Measurements from ENCODE around the gene PITPNM3. TPM values are rescaled to one million over a fixed set of nuclear protein-coding genes. Genes with fewer than 3 reads are reported as not detected.

PITPNM3 gene
- total and polyA plus RNA-seq, 2 of the 8 experiments (the other 6 are each of a cell fraction or from before 2014, with no cell fraction given) = 1.7 to 3.1 TPM

DNA sequence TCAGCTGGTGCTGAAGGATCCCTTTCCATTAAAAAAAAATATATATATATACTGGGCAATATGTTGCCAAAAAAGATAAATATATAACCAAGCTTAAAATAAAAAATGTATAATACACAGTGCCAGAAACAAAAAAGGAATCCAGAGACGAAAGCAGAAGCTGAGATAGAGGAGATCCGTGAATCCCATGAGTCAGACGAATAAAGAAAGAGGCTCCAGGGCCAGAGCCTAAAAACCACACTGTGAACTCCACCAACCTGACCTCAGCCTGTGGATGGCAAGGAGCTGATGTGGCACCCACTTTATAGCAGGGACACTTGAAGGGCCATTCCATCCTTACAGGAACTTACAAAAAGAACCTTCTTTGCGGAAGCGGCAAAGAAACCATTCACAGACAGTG lies 34.8 kb downstream of the PITPNM3 start (continued):
- TF ChIP-seq, protein P1, sequence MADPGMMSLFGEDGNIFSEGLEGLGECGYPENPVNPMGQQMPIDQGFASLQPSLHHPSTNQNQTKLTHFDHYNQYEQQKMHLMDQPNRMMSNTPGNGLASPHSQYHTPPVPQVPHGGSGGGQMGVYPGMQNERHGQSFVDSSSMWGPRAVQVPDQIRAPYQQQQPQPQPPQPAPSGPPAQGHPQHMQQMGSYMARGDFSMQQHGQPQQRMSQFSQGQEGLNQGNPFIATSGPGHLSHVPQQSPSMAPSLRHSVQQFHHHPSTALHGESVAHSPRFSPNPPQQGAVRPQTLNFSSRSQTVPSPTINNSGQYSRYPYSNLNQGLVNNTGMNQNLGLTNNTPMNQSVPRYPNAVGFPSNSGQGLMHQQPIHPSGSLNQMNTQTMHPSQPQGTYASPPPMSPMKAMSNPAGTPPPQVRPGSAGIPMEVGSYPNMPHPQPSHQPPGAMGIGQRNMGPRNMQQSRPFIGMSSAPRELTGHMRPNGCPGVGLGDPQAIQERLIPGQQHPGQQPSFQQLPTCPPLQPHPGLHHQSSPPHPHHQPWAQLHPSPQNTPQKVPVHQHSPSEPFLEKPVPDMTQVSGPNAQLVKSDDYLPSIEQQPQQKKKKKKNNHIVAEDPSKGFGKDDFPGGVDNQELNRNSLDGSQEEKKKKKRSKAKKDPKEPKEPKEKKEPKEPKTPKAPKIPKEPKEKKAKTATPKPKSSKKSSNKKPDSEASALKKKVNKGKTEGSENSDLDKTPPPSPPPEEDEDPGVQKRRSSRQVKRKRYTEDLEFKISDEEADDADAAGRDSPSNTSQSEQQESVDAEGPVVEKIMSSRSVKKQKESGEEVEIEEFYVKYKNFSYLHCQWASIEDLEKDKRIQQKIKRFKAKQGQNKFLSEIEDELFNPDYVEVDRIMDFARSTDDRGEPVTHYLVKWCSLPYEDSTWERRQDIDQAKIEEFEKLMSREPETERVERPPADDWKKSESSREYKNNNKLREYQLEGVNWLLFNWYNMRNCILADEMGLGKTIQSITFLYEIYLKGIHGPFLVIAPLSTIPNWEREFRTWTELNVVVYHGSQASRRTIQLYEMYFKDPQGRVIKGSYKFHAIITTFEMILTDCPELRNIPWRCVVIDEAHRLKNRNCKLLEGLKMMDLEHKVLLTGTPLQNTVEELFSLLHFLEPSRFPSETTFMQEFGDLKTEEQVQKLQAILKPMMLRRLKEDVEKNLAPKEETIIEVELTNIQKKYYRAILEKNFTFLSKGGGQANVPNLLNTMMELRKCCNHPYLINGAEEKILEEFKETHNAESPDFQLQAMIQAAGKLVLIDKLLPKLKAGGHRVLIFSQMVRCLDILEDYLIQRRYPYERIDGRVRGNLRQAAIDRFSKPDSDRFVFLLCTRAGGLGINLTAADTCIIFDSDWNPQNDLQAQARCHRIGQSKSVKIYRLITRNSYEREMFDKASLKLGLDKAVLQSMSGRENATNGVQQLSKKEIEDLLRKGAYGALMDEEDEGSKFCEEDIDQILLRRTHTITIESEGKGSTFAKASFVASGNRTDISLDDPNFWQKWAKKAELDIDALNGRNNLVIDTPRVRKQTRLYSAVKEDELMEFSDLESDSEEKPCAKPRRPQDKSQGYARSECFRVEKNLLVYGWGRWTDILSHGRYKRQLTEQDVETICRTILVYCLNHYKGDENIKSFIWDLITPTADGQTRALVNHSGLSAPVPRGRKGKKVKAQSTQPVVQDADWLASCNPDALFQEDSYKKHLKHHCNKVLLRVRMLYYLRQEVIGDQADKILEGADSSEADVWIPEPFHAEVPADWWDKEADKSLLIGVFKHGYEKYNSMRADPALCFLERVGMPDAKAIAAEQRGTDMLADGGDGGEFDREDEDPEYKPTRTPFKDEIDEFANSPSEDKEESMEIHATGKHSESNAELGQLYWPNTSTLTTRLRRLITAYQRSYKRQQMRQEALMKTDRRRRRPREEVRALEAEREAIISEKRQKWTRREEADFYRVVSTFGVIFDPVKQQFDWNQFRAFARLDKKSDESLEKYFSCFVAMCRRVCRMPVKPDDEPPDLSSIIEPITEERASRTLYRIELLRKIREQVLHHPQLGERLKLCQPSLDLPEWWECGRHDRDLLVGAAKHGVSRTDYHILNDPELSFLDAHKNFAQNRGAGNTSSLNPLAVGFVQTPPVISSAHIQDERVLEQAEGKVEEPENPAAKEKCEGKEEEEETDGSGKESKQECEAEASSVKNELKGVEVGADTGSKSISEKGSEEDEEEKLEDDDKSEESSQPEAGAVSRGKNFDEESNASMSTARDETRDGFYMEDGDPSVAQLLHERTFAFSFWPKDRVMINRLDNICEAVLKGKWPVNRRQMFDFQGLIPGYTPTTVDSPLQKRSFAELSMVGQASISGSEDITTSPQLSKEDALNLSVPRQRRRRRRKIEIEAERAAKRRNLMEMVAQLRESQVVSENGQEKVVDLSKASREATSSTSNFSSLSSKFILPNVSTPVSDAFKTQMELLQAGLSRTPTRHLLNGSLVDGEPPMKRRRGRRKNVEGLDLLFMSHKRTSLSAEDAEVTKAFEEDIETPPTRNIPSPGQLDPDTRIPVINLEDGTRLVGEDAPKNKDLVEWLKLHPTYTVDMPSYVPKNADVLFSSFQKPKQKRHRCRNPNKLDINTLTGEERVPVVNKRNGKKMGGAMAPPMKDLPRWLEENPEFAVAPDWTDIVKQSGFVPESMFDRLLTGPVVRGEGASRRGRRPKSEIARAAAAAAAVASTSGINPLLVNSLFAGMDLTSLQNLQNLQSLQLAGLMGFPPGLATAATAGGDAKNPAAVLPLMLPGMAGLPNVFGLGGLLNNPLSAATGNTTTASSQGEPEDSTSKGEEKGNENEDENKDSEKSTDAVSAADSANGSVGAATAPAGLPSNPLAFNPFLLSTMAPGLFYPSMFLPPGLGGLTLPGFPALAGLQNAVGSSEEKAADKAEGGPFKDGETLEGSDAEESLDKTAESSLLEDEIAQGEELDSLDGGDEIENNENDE (IDR thresholded peaks at IDR 0.05; ENCODE audit: insufficient replicate concordance, low read length) = no peak
- TF ChIP-seq, protein P2, sequence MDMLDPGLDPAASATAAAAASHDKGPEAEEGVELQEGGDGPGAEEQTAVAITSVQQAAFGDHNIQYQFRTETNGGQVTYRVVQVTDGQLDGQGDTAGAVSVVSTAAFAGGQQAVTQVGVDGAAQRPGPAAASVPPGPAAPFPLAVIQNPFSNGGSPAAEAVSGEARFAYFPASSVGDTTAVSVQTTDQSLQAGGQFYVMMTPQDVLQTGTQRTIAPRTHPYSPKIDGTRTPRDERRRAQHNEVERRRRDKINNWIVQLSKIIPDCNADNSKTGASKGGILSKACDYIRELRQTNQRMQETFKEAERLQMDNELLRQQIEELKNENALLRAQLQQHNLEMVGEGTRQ (IDR thresholded peaks at IDR 0.05; ENCODE audit: low read length) = no peak
- TF ChIP-seq CBX5 (IDR thresholded peaks at IDR 0.05; ENCODE audit: low read depth, low read length) = no peak
- TF ChIP-seq, protein P3, sequence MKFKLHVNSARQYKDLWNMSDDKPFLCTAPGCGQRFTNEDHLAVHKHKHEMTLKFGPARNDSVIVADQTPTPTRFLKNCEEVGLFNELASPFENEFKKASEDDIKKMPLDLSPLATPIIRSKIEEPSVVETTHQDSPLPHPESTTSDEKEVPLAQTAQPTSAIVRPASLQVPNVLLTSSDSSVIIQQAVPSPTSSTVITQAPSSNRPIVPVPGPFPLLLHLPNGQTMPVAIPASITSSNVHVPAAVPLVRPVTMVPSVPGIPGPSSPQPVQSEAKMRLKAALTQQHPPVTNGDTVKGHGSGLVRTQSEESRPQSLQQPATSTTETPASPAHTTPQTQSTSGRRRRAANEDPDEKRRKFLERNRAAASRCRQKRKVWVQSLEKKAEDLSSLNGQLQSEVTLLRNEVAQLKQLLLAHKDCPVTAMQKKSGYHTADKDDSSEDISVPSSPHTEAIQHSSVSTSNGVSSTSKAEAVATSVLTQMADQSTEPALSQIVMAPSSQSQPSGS (IDR thresholded peaks at IDR 0.05; ENCODE audit: low read length) = no peak
